DOHH2 (cell line): ENCODE data around the gene PLCG2.

Experiments
- EZH2phosphoT487 ChIP-seq: fragments of 200-600 bp; sonication (generic); IDR thresholded peaks from 2 replicates; pipeline ENCODE4 v1.6.1; 2017; ENCODE audit warnings: borderline replicate concordance, mild to moderate bottlenecking, antibody characterized with exemption, low read length, moderate library complexity, mixed read lengths
- TF ChIP-seq, protein P1 (sequence below): fragments of 200-600 bp; sonication (generic); IDR thresholded peaks from one replicate; pipeline ENCODE4 v1.5.1; 2014; ENCODE audit warnings: antibody characterized with exemption, mild to moderate bottlenecking, low read depth, low read length; ENCODE audit not compliant: poor library complexity, severe bottlenecking

DNA sequence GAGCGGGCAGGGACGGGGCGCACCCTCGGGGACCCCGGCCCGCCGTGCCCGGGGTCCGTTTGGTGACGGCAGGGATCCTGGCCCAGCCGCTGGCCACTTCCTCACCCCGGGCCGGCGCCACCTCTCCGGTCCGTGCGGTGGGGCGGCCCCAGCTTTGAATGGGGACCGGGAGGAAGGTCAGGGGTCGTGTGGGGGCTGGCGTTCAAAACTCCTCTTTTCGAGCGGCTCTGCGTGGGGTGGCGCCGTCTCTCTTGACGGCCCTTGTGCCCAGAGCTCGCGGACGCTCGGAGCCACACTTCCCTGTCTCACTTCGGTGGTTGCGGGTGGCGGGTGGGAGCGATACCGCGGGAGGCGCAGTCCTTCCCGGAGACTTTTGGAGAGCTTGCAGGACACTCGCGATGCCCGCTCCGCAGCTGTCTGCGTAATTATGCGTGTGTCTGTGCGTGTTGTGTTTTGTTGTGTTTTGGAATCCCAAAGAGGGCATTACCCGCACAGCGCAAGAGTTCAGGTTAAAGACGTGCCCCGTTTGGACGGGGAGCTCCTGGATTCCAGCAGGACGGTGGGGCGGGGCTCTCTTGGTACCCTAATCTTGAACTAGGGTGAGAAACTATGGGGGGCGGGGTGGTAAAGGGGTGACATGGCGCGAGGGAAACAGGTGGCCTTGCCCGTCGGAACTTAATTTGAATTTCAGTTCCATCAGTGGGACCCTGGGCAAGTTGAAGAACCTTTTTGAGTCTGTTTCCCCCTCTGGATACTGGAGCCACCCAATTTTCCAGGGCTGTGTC is 637 bp downstream of the PLCG2 start:
- TF ChIP-seq, protein P1, sequence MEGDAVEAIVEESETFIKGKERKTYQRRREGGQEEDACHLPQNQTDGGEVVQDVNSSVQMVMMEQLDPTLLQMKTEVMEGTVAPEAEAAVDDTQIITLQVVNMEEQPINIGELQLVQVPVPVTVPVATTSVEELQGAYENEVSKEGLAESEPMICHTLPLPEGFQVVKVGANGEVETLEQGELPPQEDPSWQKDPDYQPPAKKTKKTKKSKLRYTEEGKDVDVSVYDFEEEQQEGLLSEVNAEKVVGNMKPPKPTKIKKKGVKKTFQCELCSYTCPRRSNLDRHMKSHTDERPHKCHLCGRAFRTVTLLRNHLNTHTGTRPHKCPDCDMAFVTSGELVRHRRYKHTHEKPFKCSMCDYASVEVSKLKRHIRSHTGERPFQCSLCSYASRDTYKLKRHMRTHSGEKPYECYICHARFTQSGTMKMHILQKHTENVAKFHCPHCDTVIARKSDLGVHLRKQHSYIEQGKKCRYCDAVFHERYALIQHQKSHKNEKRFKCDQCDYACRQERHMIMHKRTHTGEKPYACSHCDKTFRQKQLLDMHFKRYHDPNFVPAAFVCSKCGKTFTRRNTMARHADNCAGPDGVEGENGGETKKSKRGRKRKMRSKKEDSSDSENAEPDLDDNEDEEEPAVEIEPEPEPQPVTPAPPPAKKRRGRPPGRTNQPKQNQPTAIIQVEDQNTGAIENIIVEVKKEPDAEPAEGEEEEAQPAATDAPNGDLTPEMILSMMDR: no peak
- no peak for TF ChIP-seq EZH2phosphoT487
